Esophagus muscularis mucosa (tissue), 4 donors: ENCODE data around the gene AOC2.

Source experiments
- CTCF ChIP-seq, 3 experiments: fragments of 200-600 bp in 2 of 3; fragments of 450-650 bp in 1 of 3; sonication (generic) in 2 of 3; IDR thresholded peaks; one replicate each; pipeline ENCODE4 v1.5.1; 2017 to 2019; ENCODE audit warnings: antibody characterized with exemption in 3 of 3, mild to moderate bottlenecking in 2 of 3, moderate library complexity in 1 of 3
- EP300 ChIP-seq: sonication (generic); formaldehyde crosslinking; IDR thresholded peaks from one replicate; pipeline ENCODE4 v1.6.1; 2017; ENCODE audit warnings: antibody characterized with exemption
- POLR2A ChIP-seq: fragments of 450-650 bp; IDR thresholded peaks from one replicate; pipeline ENCODE4 v1.6.1; 2017; ENCODE audit warnings: antibody characterized with exemption, moderate library complexity, mild to moderate bottlenecking, low read depth
- POLR2AphosphoS5 ChIP-seq, 2 donors: sonication (generic); formaldehyde crosslinking; IDR thresholded peaks; one replicate each; pipeline ENCODE4 v1.6.1; 2017; ENCODE audit warnings: antibody characterized with exemption in 2 of 2

GRCh38 chr17:42889809-42890208 is 45.4 kb downstream of the AOC2 start:
- TF ChIP-seq POLR2A (no peak), CTCF (IDR thresholded peaks at IDR 0.05) (no peak), POLR2AphosphoS5 (IDR thresholded peaks at IDR 0.05) (no peak), EP300 (no peak)
